ENCODE measurements around the gene SLC27A5. TPM values are rescaled to one million over a fixed set of nuclear protein-coding genes. Genes with fewer than 3 reads are reported as not detected.

SLC27A5 gene
- total RNA-seq, result 14.8 and 15.8 TPM in 2 replicates

GRCh38 chr19:58511353-58512208 is at the start of gene SLC27A5:
Gene SLC27A5, minus strand, starts transcription at chr19:58511992. Its CDS starts 37 bp downstream, at chr19:58511955.
- H3K4me3 ChIP-seq (ENCODE audit: low read depth, low read length), result no peak within 1 kb of the TSS
- no peak for DNase-seq (ENCODE audit: low read depth)
- no peak for TF ChIP-seq CTCF (conservative IDR thresholded peaks at IDR 0.05; ENCODE audit: low read depth, low read length)

DNA sequence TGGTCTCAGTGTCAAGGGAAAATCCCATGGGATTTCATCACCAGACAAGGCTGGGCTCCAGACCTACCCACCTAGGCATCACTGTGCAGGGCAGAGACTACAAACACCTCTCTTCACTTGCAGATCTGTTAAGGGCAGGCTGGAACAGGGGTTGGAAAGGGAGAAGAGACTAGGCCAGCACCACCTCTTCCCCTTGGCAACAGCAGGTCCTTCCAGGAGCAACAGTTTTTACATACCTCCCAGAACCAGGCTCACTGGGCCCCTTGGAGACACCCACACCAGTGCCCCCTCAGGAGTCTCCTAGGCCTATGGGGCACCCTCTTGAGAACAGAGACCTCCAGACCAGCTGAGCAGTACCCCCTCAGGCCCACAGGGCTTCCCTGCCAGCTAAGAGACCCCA is 49.1 kb upstream of the SLC27A5 start:
- TF ChIP-seq CTCF (conservative IDR thresholded peaks at IDR 0.05; ENCODE audit: low read depth, low read length), result no peak
- no peak for DNase-seq (ENCODE audit: low read depth)
- no peak overlapping the region for H3K4me3 ChIP-seq (ENCODE audit: low read depth, low read length)

GRCh38 chr19:58560007-58560887 is 48.5 kb upstream of the SLC27A5 start:
- peak overlapping the region; percentile 75 for H3K4me3 ChIP-seq (ENCODE audit: low read depth, low read length)
- DNase-seq (ENCODE audit: low read depth), result no peak
- no peak for TF ChIP-seq CTCF (conservative IDR thresholded peaks at IDR 0.05; ENCODE audit: low read depth, low read length)

DNA sequence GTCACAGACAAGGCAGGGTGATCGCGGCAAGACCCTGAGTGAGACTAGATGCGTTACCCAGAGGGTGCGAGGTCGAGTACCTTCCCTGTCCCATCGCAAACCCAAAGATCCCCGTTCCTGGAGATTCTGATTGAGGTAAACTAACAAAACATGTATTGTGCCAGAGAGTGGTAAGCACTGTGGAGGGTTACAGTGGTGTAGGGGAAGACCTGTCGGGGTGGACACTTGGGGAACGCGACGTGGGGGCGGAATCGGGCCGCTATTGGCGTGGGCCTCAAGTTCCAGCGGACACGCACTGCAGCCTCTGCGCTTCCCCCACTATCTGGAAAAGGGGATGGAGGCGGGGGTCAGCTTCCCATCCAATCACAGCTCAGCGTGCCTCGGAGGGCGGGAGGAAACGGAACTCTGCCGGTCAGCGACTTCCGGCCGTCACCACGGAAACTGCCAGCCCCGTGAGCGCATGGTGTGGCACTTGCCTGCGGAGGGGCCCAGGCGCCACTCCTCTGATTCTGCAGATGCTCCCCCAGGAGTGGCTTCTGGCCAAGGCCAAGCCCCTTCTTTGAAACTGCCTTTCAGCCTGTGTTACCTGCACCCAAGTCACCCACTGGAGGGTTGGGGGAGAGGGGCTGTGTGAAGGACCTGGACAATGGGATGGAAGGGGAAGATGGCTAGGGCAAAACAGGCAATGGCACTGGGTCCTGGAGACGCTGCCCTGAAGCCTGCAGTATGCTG is 47.6 kb upstream of the SLC27A5 start:
- TF ChIP-seq CTCF (conservative IDR thresholded peaks at IDR 0.05; ENCODE audit: low read depth, low read length), result no peak
- peak overlapping the region; percentile 75 for H3K4me3 ChIP-seq (ENCODE audit: low read depth, low read length)
- DNase-seq (ENCODE audit: low read depth), result no peak

- DNase-seq (ENCODE audit: low read depth), result peak; percentile 74
- no peak for TF ChIP-seq CTCF (conservative IDR thresholded peaks at IDR 0.05; ENCODE audit: low read depth, low read length)
- H3K4me3 ChIP-seq (ENCODE audit: low read depth, low read length), result peak overlapping the region; percentile 75
These were observed 47.0 kb upstream of the SLC27A5 start for GRCh38 chr19:58558623-58559274.

DNA sequence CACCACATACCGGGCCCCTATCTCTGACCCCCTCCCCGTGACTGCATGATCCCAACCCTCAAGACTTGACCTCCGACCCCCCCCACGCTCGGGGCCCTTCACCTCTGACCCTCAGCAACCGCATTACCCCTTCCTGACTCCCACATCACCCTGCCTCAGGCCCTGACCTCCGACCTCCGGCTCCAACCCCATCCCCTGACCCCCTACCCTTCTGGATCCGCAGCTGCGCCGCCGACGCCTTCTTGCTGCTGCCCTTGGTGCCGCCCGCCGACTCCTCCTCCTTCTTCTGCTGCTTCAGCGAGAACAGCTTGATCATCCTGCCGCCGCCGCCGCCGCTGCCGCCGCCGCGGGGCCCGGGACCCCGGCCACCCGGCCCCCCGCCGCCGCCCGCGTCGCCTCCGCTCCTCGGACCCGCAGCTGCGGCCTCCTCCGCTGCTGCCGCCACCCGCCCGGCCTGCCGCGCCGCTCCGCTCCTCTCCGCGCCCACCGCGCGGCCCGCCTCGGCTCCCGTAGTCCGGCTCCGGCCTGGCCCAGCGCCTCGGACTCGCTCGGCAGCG is 46.4 kb upstream of the SLC27A5 start, which contains the start of gene UBE2M:
UBE2M (minus strand) TSS at position 546 of the 557 bp plus-strand sequence; CDS start at position 316, 230 bp downstream.
- TF ChIP-seq CTCF (conservative IDR thresholded peaks at IDR 0.05; ENCODE audit: low read depth, low read length), result no peak
- DNase-seq (ENCODE audit: low read depth), result no peak

More for the DNA sequence above, 46.4 kb upstream of the SLC27A5 start, which contains the start of gene UBE2M:
- peak within 1 kb of the TSS; percentile 75 for H3K4me3 ChIP-seq (ENCODE audit: low read depth, low read length)
